ENCODE results near the gene OR6J1.
A peak's percentile ranks its signal among the peaks of the same experiment; 100 is the strongest.

Gene OR6J1

DNA sequence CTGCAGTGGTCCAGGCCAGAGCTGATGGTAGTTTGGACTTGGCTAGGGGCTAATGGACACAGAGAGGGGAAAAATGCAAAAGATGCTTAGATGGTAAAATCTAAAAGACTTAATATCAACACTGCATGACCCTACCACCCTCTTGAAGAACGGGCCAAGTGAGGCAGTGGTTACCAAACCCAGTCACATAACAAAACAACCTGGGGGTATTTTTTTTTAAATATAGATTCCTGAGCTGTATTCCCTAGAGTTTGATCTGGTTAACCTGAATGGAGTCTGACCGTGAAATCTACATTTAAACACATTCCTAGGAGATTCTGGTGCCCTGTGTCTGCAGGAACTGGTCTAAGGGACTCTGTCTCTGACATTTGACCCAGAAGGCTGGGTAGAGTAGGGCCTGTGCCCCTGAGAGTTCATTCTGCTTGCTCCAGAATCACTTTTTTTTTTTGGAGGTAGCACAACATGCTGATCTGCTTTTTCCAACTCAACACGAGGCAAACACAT lies 30.4 kb downstream of the OR6J1 start:
- no peaks in the 10 kb centered on the region for H3K27me3 ChIP-seq (ENCODE audit: control insufficient read depth in 5 of 5, insufficient read depth in 4 of 5, low read length in 5 of 5)
- H3K4me1 ChIP-seq (ENCODE audit: control insufficient read depth in 5 of 5, insufficient read depth in 5 of 5, low read length in 5 of 5): peaks cover 3 to 19% (median 15%) of the 10 kb centered on the region in 5 donors
- H3K9ac ChIP-seq (ENCODE audit: low read length in 5 of 5): no peak overlapping the region
- peaks cover 0 to 41% (median 31%) of the 10 kb centered on the region in 5 donors for H3K36me3 ChIP-seq (ENCODE audit: control insufficient read depth in 5 of 5, insufficient read depth in 5 of 5, low read length in 5 of 5)
- peak overlapping the region; percentile 63 for H3K27ac ChIP-seq (ENCODE audit: low read depth, low read length)
- no peak overlapping the region for H3K4me3 ChIP-seq (ENCODE audit: low read depth in 1 of 5, low read length in 5 of 5)
- H3K9me3 ChIP-seq (ENCODE audit: control insufficient read depth in 5 of 5, low read length in 5 of 5): no peaks in the 10 kb centered on the region

DNA sequence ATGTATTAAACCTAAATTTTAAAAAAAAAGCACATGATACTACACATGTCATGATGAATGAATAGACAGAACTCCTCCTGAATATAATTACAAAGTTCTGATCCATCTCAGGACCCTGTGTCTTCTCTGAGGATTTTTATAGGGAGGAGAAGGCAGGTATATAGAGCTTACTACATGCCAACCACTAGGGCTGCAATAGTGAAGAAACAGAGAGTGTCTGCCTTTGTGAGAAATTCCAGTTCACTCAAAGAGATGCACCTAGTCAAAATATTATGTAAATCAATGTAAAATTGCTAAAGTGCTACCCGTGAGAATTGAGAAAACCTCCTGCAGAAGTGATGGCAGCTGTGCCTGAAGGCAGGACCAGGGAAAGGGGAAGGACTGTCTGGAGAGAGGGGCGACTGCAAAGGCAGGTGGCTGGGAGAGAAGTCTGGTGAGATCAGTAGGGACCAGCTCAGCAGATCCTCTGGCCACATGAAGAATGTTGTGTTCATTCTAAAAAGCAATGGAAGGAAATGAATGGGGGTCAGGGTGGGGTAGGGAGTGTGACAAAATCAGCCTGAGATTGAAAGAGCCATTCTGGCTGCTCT lies 31.0 kb downstream of the OR6J1 start:
- Histone ChIP-seq H3K9me3 (ENCODE audit: control insufficient read depth in 5 of 5, low read length in 5 of 5) (no peaks in the 10 kb centered on the region), H3K27ac (ENCODE audit: low read depth, low read length) (peak overlapping the region; percentile 63), H3K27me3 (ENCODE audit: control insufficient read depth in 5 of 5, insufficient read depth in 4 of 5, low read length in 5 of 5) (no peaks in the 10 kb centered on the region), H3K4me1 (ENCODE audit: control insufficient read depth in 5 of 5, insufficient read depth in 5 of 5, low read length in 5 of 5) (peaks cover 3 to 19% (median 15%) of the 10 kb centered on the region in 5 donors), H3K4me3 (ENCODE audit: low read depth in 1 of 5, low read length in 5 of 5) (no peak overlapping the region), H3K36me3 (ENCODE audit: control insufficient read depth in 5 of 5, insufficient read depth in 5 of 5, low read length in 5 of 5) (peaks cover 0 to 47% (median 35%) of the 10 kb centered on the region in 5 donors), H3K9ac (ENCODE audit: low read length in 5 of 5) (no peak overlapping the region)

DNA sequence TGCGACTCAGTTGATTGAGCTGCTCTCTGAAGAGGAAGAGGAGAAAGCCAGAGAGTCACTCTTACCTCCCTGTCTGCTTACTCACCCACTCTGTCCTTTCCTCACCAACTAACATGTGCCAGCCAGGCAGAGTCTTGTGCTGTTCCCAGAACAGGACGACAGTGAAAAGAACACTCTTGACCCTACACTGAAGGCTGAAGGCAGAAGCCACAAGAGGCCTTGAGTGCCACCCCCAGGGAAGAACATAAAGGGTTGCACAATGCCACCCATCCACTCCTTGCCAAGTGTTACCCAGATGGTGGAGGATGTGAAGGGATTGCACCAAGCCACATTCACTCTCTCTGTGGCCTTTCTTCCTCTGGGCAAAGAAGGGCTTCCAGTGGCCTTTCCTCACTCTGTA lies 33.2 kb downstream of the OR6J1 start:
- Histone ChIP-seq H3K27me3 (ENCODE audit: control insufficient read depth in 5 of 5, insufficient read depth in 4 of 5, low read length in 5 of 5) (no peaks in the 10 kb centered on the region), H3K4me3 (ENCODE audit: low read depth in 1 of 5, low read length in 5 of 5) (no peak overlapping the region), H3K4me1 (ENCODE audit: control insufficient read depth in 5 of 5, insufficient read depth in 5 of 5, low read length in 5 of 5) (peaks cover 3 to 19% (median 15%) of the 10 kb centered on the region in 5 donors), H3K36me3 (ENCODE audit: control insufficient read depth in 5 of 5, insufficient read depth in 5 of 5, low read length in 5 of 5) (peaks cover 12 to 69% (median 56%) of the 10 kb centered on the region in 5 donors), H3K9ac (ENCODE audit: low read length in 5 of 5) (no peak overlapping the region), H3K27ac (ENCODE audit: low read depth, low read length) (no peak overlapping the region), H3K9me3 (ENCODE audit: control insufficient read depth in 5 of 5, low read length in 5 of 5) (no peaks in the 10 kb centered on the region)

DNA sequence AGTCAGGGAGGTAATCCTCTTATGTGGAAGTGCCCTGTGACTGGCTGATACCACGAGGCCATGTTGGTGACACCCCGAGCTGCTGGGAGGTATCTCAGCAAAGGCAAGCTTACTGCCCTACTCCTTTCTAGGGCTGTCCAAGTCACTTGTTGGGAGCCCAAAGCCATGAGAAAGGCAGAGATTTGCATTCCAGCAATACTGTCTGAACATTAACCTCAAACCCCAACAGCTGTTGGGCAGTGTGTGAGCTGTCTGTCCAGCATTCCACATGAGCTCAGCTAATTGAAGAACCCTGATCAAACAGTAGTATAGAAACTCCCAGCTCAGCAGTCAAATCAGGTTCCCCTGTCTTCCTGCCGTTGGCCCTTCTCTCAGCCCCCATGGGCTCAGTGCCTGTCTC lies 36.9 kb downstream of the OR6J1 start:
- no peak overlapping the region for H3K4me3 ChIP-seq (ENCODE audit: low read depth in 1 of 5, low read length in 5 of 5)
- no peaks in the 10 kb centered on the region for H3K27me3 ChIP-seq (ENCODE audit: control insufficient read depth in 5 of 5, insufficient read depth in 4 of 5, low read length in 5 of 5)
- no peaks in the 10 kb centered on the region for H3K4me1 ChIP-seq (ENCODE audit: control insufficient read depth in 5 of 5, insufficient read depth in 5 of 5, low read length in 5 of 5)
- H3K9ac ChIP-seq (ENCODE audit: low read length in 5 of 5): no peak overlapping the region
- H3K36me3 ChIP-seq (ENCODE audit: control insufficient read depth in 5 of 5, insufficient read depth in 5 of 5, low read length in 5 of 5): peaks cover 22 to 99% (median 89%) of the 10 kb centered on the region in 5 donors
- no peaks in the 10 kb centered on the region for H3K9me3 ChIP-seq (ENCODE audit: control insufficient read depth in 5 of 5, low read length in 5 of 5)
- no peak overlapping the region for H3K27ac ChIP-seq (ENCODE audit: low read depth, low read length)

DNA sequence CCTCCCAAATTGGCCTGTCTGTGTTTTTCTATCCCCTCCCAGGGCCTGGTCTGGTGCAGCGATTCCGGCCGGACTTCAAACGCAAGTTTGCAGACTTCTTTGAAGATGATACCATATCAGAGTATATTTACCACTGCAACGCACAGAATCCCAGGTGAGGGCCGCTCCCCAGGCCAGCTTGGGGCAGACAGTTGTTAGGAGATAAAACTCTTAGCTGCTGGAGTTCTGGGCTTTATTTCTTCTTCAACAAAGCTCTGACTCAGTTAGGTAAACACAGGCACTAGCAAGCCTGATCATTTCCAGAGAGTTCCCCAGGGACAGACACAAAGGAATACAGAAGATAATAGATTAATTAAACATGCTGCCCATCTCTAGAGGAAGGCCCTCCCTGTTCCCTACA lies 37.8 kb downstream of the OR6J1 start:
- H3K36me3 ChIP-seq (ENCODE audit: control insufficient read depth in 5 of 5, insufficient read depth in 5 of 5, low read length in 5 of 5): peaks cover 22 to 99% (median 90%) of the 10 kb centered on the region in 5 donors
- no peak overlapping the region for H3K4me3 ChIP-seq (ENCODE audit: low read depth in 1 of 5, low read length in 5 of 5)
- no peaks in the 10 kb centered on the region for H3K27me3 ChIP-seq (ENCODE audit: control insufficient read depth in 5 of 5, insufficient read depth in 4 of 5, low read length in 5 of 5)
- no peak overlapping the region for H3K9ac ChIP-seq (ENCODE audit: low read length in 5 of 5)
- no peaks in the 10 kb centered on the region for H3K4me1 ChIP-seq (ENCODE audit: control insufficient read depth in 5 of 5, insufficient read depth in 5 of 5, low read length in 5 of 5)
- H3K27ac ChIP-seq (ENCODE audit: low read depth, low read length): no peak overlapping the region
- H3K9me3 ChIP-seq (ENCODE audit: control insufficient read depth in 5 of 5, low read length in 5 of 5): no peaks in the 10 kb centered on the region

DNA sequence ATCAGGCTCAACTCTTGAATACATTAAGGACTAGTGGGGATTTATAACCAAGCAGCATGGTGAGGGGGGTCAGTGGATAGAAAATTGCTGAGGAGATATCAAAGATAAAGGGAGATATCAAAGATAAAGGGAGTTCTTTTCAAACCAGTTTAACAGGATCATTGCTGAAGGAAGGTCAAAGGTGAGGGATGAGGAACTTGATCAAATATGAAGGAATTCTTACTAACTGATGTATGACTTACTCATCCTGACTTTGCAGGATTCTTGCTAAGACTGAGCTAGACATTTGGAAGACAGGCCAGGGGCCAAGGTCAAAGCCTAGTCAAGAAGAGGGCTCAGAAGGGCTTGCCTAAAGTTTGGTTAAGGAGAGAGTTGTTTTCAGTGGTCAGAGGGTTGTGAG lies 41.3 kb downstream of the OR6J1 start:
- peaks cover 20 to 64% (median 61%) of the 10 kb centered on the region in 5 donors for H3K36me3 ChIP-seq (ENCODE audit: control insufficient read depth in 5 of 5, insufficient read depth in 5 of 5, low read length in 5 of 5)
- no peak overlapping the region for H3K4me3 ChIP-seq (ENCODE audit: low read depth in 1 of 5, low read length in 5 of 5)
- no peaks in the 10 kb centered on the region for H3K9me3 ChIP-seq (ENCODE audit: control insufficient read depth in 5 of 5, low read length in 5 of 5)
- H3K9ac ChIP-seq (ENCODE audit: low read length in 5 of 5): no peak overlapping the region
- no peaks in the 10 kb centered on the region for H3K27me3 ChIP-seq (ENCODE audit: control insufficient read depth in 5 of 5, insufficient read depth in 4 of 5, low read length in 5 of 5)
- no peak overlapping the region for H3K27ac ChIP-seq (ENCODE audit: low read depth, low read length)
- peaks cover 8 to 26% (median 22%) of the 10 kb centered on the region in 5 donors for H3K4me1 ChIP-seq (ENCODE audit: control insufficient read depth in 5 of 5, insufficient read depth in 5 of 5, low read length in 5 of 5)

DNA sequence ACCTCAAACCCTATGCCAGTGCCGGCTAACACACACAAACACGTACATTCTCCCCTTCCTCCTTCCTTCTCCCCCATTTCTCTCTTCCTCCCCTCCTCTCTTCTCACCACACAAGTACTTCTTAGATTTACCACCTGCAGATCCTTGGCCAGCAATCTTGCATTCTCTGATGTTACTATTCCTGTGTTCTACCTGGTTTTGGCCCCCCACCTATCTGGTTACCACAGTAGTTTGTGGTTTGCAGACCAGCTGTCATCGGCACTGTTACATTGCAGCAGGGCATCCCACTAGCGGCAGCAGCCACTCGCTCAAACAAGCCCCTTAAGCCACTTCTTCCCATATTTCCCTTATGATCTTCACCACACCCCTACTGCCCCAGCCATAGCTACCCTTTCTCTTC lies 42.2 kb downstream of the OR6J1 start:
- H3K27ac ChIP-seq (ENCODE audit: low read depth, low read length): no peak overlapping the region
- H3K9me3 ChIP-seq (ENCODE audit: control insufficient read depth in 5 of 5, low read length in 5 of 5): no peaks in the 10 kb centered on the region
- H3K4me1 ChIP-seq (ENCODE audit: control insufficient read depth in 5 of 5, insufficient read depth in 5 of 5, low read length in 5 of 5): peaks cover 8 to 33% (median 27%) of the 10 kb centered on the region in 5 donors
- no peak overlapping the region for H3K9ac ChIP-seq (ENCODE audit: low read length in 5 of 5)
- peaks cover 18 to 55% (median 52%) of the 10 kb centered on the region in 5 donors for H3K36me3 ChIP-seq (ENCODE audit: control insufficient read depth in 5 of 5, insufficient read depth in 5 of 5, low read length in 5 of 5)
- no peak overlapping the region for H3K4me3 ChIP-seq (ENCODE audit: low read depth in 1 of 5, low read length in 5 of 5)
- H3K27me3 ChIP-seq (ENCODE audit: control insufficient read depth in 5 of 5, insufficient read depth in 4 of 5, low read length in 5 of 5): no peaks in the 10 kb centered on the region

DNA sequence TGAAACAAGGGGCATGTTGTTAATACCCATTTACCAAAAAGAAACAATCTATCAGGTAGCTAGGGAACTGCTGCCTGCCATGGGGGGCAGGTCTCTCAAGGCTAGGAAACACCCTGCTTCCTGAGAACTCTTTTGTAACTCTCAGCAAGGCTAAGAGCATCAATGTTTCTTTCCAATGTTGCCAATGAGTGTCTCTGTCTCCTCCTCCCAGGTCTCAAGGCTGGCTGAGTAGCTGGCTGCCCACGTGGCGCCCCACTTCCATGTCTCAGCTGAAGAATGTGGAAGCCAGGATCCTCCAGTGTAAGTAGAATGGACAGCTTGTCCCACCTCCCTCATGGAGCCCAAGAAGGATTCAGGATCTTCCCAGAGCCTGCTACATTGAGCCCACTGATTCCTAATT lies 42.7 kb downstream of the OR6J1 start:
- Histone ChIP-seq H3K27me3 (ENCODE audit: control insufficient read depth in 5 of 5, insufficient read depth in 4 of 5, low read length in 5 of 5) (no peaks in the 10 kb centered on the region), H3K4me1 (ENCODE audit: control insufficient read depth in 5 of 5, insufficient read depth in 5 of 5, low read length in 5 of 5) (peaks cover 8 to 33% (median 27%) of the 10 kb centered on the region in 5 donors), H3K36me3 (ENCODE audit: control insufficient read depth in 5 of 5, insufficient read depth in 5 of 5, low read length in 5 of 5) (peaks cover 13 to 50% (median 48%) of the 10 kb centered on the region in 5 donors), H3K9ac (ENCODE audit: low read length in 5 of 5) (no peak overlapping the region), H3K4me3 (ENCODE audit: low read depth in 1 of 5, low read length in 5 of 5) (no peak overlapping the region), H3K9me3 (ENCODE audit: control insufficient read depth in 5 of 5, low read length in 5 of 5) (no peaks in the 10 kb centered on the region), H3K27ac (ENCODE audit: low read depth, low read length) (no peak overlapping the region)

DNA sequence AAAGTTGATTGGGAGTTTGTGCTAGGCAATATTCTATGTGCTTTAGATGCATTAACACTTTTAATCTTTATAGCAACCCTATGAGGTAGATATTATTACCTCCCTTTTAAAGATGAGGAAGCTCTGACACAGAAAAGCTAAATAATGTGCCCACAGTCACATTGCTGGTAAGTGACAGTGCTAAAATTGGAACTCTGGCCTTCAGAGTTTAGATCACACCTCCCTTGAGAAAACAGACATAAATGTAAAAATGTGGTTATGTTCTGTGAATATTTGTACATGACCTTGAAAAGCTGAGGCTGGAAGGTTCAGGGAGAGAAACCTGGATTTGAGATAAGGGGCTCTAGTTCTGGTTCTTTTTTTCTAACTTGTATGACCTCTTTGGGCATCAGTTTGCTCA lies 44.1 kb downstream of the OR6J1 start:
- H3K4me3 ChIP-seq (ENCODE audit: low read depth in 1 of 5, low read length in 5 of 5): no peak overlapping the region
- no peaks in the 10 kb centered on the region for H3K27me3 ChIP-seq (ENCODE audit: control insufficient read depth in 5 of 5, insufficient read depth in 4 of 5, low read length in 5 of 5)
- H3K36me3 ChIP-seq (ENCODE audit: control insufficient read depth in 5 of 5, insufficient read depth in 5 of 5, low read length in 5 of 5): peaks cover 7 to 36% (median 34%) of the 10 kb centered on the region in 5 donors
- H3K9me3 ChIP-seq (ENCODE audit: control insufficient read depth in 5 of 5, low read length in 5 of 5): no peaks in the 10 kb centered on the region
- H3K9ac ChIP-seq (ENCODE audit: low read length in 5 of 5): peak overlapping the region in 1 of 5 donors; percentile 43
- H3K27ac ChIP-seq (ENCODE audit: low read depth, low read length): no peak overlapping the region
- H3K4me1 ChIP-seq (ENCODE audit: control insufficient read depth in 5 of 5, insufficient read depth in 5 of 5, low read length in 5 of 5): peaks cover 8 to 33% (median 27%) of the 10 kb centered on the region in 5 donors

DNA sequence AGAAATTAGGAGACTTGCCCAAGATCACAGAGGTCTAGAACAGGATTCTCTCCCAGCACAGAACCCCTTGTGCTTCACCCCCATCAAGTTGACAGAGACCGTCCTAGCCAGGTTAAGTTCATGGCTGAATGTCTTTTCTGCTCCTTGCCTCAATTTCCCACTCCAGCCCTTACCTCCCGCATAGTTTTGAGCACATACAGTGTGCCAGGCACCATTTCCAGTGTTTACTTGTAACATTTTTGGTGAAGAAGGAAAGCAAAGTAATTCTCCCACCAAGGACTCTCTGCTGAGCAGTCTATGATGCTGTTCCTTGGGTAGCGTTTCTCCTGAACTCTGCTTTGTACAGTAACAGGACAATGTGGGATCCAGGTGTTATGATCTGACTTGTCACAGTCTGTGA lies 44.8 kb downstream of the OR6J1 start:
- peak overlapping the region; percentile 47 to 95 (median 81) for H3K9ac ChIP-seq (ENCODE audit: low read length in 5 of 5)
- peaks cover 7 to 29% (median 27%) of the 10 kb centered on the region in 5 donors for H3K36me3 ChIP-seq (ENCODE audit: control insufficient read depth in 5 of 5, insufficient read depth in 5 of 5, low read length in 5 of 5)
- peaks cover 8 to 33% (median 27%) of the 10 kb centered on the region in 5 donors for H3K4me1 ChIP-seq (ENCODE audit: control insufficient read depth in 5 of 5, insufficient read depth in 5 of 5, low read length in 5 of 5)
- H3K27me3 ChIP-seq (ENCODE audit: control insufficient read depth in 5 of 5, insufficient read depth in 4 of 5, low read length in 5 of 5): no peaks in the 10 kb centered on the region
- no peaks in the 10 kb centered on the region for H3K9me3 ChIP-seq (ENCODE audit: control insufficient read depth in 5 of 5, low read length in 5 of 5)
- peak overlapping the region; percentile 85 for H3K27ac ChIP-seq (ENCODE audit: low read depth, low read length)
- peak overlapping the region; percentile 68 to 98 (median 94) for H3K4me3 ChIP-seq (ENCODE audit: low read depth in 1 of 5, low read length in 5 of 5)

All from subcutaneous abdominal adipose tissue (tissue), 5 donors.